ENCODE data around the gene KCNN3.

The KCNN3 gene

DNA sequence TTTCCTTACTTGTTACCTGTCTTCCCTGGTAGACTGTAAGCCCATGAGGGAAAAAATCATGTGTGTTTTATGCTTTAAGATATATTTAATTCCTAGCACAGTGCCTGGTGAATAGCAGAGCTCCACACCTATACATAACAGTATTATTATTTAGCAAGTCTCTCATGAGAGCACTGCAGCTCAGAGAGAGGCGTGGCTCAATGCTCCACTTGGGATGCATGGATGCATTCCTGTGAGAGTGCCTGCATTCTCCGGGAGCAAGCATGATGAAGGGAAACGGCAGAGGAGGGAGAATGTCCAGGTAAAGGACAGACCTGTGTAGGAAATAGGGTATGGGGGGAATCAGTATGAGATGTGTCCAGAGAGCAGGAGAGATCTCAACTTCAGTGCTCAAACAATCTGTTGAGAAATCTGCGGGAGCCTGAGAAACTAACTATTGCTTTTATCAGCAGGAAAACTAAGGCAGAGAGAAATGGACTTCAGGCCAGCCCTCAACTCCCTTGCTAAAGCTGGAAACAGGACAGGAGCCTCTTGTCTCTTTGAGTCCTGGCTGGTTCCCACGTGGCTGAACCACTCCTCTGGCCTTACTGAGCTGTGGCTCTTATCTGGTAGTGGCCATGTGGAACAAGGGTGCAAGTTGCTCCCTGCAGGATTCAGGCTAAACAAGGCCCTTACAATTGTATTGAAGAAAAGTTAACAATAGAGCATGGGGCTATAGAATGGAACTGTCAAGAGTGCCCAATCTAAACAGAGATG is 113.1 kb downstream of the KCNN3 start:
- H3K4me1 ChIP-seq (ENCODE audit: insufficient read depth, low read length), result no peaks in the 10 kb centered on the region
- H3K27me3 ChIP-seq (ENCODE audit: insufficient read depth, low read length), result peaks cover 26% of the 10 kb centered on the region
- H3K4me3 ChIP-seq (ENCODE audit: low read length), result no peak overlapping the region
- no peak overlapping the region for H3K9ac ChIP-seq (ENCODE audit: low read depth, low read length)
- H3K36me3 ChIP-seq (ENCODE audit: insufficient read depth, low read depth, low read length), result no peaks in the 10 kb centered on the region
- no peaks in the 10 kb centered on the region for H3K9me3 ChIP-seq (ENCODE audit: insufficient read depth, low read depth, low read length)
- H3K27ac ChIP-seq (ENCODE audit: low read length), result no peak overlapping the region

DNA sequence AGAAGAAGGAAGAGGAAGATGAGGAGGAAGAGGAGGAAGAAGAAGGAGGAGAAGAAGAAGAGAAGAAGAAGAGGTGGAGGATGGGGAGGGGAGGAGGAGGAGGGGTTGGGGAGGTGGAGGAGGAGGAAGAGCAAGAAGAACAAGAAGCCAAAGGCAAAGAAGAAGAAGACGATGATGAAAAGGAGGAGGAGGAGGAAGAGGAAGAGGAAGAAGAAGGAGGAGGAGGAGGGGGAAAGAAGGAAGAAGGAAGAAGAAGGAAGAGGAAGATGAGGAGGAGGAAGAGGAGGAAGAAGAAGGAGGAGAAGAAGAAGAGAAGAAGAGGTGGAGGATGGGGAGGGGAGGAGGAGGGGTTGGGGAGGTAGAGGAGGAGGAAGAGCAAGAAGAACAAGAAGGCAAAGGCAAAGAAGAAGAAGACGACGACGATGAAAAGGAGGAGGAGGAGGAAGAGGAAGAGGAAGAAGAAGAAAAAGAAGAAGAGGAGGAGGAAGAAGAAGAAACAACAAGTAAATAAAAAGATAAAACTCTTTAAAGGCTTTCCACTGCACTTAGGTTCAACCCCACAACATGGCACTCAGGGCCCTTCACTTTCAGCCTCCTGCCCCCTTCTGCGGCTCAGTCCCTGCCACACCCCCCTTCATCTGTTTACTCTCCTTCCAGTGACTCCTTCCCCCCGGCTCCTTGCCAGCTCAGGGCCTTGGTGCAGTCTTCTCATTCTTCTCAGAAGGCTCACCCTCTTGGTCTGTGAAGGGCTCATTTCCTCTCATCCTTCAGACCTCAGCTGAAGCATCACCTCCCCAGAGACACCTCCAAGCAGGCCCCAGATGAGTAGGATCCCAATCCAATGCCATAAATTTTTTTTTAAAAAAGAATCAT is 114.0 kb downstream of the KCNN3 start:
- peaks cover 21% of the 10 kb centered on the region for H3K27me3 ChIP-seq (ENCODE audit: insufficient read depth, low read length)
- H3K36me3 ChIP-seq (ENCODE audit: insufficient read depth, low read depth, low read length), result no peaks in the 10 kb centered on the region

DNA sequence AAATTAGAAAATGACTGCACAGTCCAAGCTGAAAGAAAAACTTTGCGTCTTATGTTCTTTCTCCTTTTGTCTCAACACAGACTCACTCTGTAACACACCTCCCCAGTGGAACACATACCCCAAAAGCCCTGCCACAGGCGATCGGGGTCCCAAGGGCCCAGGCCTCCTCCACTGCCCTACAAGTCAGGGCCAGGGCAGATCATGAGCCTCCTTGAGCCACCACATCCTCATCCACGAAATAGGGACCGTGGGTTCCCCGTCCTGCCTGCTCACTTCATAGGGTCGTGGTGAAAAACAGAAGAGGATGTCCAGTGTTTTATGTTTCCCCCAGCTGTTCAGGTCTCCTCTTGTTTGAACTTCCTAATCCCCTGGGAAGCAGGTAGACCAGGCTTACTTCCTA is 116.7 kb downstream of the KCNN3 start:
- Histone ChIP-seq H3K27ac (ENCODE audit: low read length) (no peak overlapping the region), H3K9me3 (ENCODE audit: insufficient read depth, low read depth, low read length) (no peaks in the 10 kb centered on the region), H3K4me1 (ENCODE audit: insufficient read depth, low read length) (no peaks in the 10 kb centered on the region), H3K9ac (ENCODE audit: low read depth, low read length) (no peak overlapping the region), H3K4me3 (ENCODE audit: low read length) (no peak overlapping the region), H3K36me3 (ENCODE audit: insufficient read depth, low read depth, low read length) (no peaks in the 10 kb centered on the region), H3K27me3 (ENCODE audit: insufficient read depth, low read length) (no peaks in the 10 kb centered on the region)

More for the DNA sequence above, 114.0 kb downstream of the KCNN3 start:
- H3K27ac ChIP-seq (ENCODE audit: low read length), result no peak overlapping the region
- H3K9ac ChIP-seq (ENCODE audit: low read depth, low read length), result no peak overlapping the region
- no peaks in the 10 kb centered on the region for H3K4me1 ChIP-seq (ENCODE audit: insufficient read depth, low read length)
- H3K9me3 ChIP-seq (ENCODE audit: insufficient read depth, low read depth, low read length), result no peaks in the 10 kb centered on the region
- no peak overlapping the region for H3K4me3 ChIP-seq (ENCODE audit: low read length)

DNA sequence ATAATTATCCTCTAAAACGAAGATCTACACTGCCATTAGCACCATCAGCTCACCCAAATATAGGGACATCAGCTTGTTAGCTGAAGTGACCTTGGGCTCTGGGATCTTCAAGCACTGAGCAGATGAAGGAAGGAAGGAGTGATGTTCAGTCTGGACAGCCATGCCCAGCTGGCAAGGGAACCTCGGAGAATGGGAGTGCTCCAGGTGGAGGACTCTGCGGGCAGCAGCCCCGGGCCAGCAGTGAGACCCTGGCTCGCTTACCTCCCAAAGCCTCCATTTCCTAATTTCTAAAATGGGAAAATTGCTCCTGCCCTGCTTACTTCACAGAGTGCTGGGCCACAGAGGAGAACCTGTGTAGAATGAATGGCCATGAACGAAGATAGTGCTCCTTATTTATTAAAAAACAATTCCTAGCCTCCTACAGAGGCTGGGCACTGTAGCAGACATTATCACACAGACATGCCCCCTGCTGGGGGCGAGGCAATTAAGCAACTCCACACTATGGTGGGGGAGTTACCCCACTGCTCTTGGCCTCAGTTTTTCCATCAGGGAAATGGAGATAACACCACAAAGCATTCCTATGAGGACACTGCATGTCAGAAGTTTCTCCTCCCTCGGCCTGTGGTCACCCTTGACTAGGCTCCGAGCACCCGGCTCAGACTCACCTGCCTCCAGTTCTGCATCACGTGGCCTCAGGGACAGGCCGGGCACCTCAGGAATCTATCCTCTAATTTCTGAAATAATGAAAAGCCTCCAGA is 117.6 kb downstream of the KCNN3 start:
- H3K27me3 ChIP-seq (ENCODE audit: insufficient read depth, low read length), result no peaks in the 10 kb centered on the region
- H3K27ac ChIP-seq (ENCODE audit: low read length), result no peak overlapping the region
- no peaks in the 10 kb centered on the region for H3K36me3 ChIP-seq (ENCODE audit: insufficient read depth, low read depth, low read length)
- H3K4me1 ChIP-seq (ENCODE audit: insufficient read depth, low read length), result no peaks in the 10 kb centered on the region
- H3K4me3 ChIP-seq (ENCODE audit: low read length), result no peak overlapping the region
- no peak overlapping the region for H3K9ac ChIP-seq (ENCODE audit: low read depth, low read length)
- H3K9me3 ChIP-seq (ENCODE audit: insufficient read depth, low read depth, low read length), result no peaks in the 10 kb centered on the region

DNA sequence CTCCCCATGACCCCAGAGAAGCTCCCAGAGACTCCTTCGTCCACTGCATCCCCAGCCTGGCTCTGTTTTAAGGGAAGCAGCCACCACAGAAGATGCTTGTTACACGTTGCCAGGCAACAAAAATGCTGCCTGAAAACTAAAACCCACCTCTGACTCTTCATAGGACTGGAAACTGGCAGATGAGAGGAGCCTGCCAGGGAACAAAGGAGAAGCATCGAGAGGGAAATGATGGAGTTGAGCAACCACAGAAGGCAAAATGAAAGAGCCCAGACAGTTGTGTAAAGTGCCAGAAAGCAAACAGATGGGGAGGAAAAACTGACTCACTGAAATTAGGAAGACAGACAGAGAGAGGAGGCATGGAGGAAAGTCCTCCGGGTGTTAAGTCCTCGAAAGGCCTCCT is 118.4 kb downstream of the KCNN3 start:
- Histone ChIP-seq H3K9ac (ENCODE audit: low read depth, low read length) (no peak overlapping the region), H3K27me3 (ENCODE audit: insufficient read depth, low read length) (no peaks in the 10 kb centered on the region), H3K4me3 (ENCODE audit: low read length) (no peak overlapping the region), H3K9me3 (ENCODE audit: insufficient read depth, low read depth, low read length) (no peaks in the 10 kb centered on the region), H3K27ac (ENCODE audit: low read length) (no peak overlapping the region), H3K4me1 (ENCODE audit: insufficient read depth, low read length) (no peaks in the 10 kb centered on the region), H3K36me3 (ENCODE audit: insufficient read depth, low read depth, low read length) (no peaks in the 10 kb centered on the region)

DNA sequence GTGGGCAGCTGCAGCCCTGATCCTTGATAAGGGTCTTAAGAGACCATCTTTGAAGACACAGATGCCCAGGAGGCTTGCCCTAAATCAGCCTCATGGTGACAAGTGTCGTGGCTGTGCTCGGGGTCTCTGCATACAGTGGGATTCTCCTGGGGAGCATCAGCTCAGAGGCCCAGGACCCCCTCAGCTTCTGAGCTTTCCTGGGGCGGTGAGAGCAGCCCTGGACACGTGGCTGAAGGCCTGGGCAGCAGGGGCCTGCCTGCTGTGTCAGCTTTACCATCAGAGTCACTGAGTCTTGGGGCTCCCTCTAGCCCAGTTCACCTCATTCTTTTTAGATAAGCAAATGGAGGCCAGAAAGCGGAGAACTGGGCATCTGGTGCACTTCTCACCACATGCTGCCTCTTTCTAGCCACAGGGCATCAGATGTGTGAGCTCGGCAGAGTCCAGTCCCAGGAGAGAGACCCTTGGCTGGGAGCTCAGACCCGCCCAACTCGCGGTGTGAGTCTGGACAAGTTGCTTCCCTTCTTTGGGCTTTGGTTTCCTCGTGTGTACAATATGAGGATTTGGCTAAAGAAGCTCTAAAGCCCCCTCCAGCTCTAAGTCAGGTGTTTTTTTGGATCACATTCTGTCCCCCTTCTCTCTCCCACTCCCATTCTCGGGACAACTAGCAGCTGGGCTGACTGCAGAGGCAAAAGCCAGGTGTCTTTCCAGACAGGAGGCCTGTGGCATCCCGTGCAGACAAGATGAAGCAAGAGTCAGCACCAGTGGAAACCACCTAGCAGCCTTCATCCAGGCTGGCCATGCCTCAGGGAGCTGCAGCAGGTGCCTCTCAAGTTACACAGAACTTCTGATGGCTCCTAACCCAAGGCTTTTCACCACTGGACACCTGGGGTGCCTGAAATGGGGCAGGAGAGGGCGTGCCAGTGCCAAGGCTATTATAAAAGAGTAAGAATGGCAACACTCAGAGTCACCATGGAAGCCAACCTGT is 119.1 kb downstream of the KCNN3 start:
- Histone ChIP-seq H3K4me3 (ENCODE audit: low read length) (no peak overlapping the region), H3K27ac (ENCODE audit: low read length) (no peak overlapping the region), H3K9me3 (ENCODE audit: insufficient read depth, low read depth, low read length) (no peaks in the 10 kb centered on the region), H3K36me3 (ENCODE audit: insufficient read depth, low read depth, low read length) (no peaks in the 10 kb centered on the region), H3K27me3 (ENCODE audit: insufficient read depth, low read length) (no peaks in the 10 kb centered on the region), H3K9ac (ENCODE audit: low read depth, low read length) (no peak overlapping the region), H3K4me1 (ENCODE audit: insufficient read depth, low read length) (no peaks in the 10 kb centered on the region)

DNA sequence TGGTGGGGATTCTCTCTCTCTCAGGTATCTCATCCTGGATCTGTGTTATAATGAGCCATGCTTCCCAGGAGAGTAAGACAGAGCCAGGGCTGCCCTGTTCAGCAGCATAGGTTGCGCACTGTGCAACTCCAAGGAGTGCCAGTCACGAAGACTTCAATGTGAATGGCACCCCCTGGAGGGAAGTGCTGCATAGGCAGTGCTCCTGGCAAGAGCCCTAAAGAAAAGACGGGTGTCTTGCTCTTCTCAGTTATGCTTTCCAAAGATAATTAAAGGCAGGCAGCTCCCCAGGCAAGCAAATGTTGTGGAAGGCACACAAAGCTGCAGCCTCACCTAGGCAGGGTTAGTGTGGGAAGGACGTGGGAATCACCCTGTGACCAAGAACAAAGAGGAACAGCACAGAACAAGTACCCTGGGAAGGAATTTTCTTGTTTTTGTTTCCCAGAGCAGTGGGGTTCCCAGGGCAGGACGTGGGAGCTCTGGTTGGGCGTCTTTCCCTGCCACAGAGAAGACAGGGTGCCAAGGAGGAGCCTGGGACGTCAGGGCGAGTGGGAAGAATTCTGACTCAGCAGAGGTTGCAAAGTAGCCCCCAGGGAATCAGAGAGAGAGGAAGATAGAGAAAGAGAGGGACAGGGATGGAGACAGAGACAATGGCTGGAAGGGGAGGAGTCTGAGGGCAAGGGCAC is 120.9 kb downstream of the KCNN3 start:
- H3K9me3 ChIP-seq (ENCODE audit: insufficient read depth, low read depth, low read length), result no peaks in the 10 kb centered on the region
- no peak overlapping the region for H3K27ac ChIP-seq (ENCODE audit: low read length)
- no peaks in the 10 kb centered on the region for H3K27me3 ChIP-seq (ENCODE audit: insufficient read depth, low read length)
- H3K4me3 ChIP-seq (ENCODE audit: low read length), result no peak overlapping the region
- H3K4me1 ChIP-seq (ENCODE audit: insufficient read depth, low read length), result peaks cover 10% of the 10 kb centered on the region; the same call in 1 of the 2 replicates
- no peaks in the 10 kb centered on the region for H3K36me3 ChIP-seq (ENCODE audit: insufficient read depth, low read depth, low read length)
- no peak overlapping the region for H3K9ac ChIP-seq (ENCODE audit: low read depth, low read length)

DNA sequence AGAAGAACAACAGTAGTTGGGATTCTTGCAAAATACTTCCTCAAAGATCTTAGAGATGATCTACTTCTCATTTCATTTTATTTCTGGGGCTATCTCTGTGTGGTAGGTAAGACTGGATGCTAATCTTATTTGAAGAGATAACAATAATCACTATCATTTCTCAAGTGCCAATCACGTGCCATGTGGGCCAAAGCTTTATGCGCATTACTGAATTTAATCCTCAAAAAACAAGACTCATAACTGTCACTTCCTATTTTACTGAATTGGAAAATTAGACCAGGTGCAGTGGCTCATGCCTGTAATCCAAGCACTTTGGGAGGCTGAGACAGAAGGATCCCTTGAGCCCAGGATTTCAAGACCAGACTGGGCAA is 121.7 kb downstream of the KCNN3 start:
- H3K27ac ChIP-seq (ENCODE audit: low read length), result no peak overlapping the region
- no peak overlapping the region for H3K4me3 ChIP-seq (ENCODE audit: low read length)
- no peaks in the 10 kb centered on the region for H3K27me3 ChIP-seq (ENCODE audit: insufficient read depth, low read length)
- no peak overlapping the region for H3K9ac ChIP-seq (ENCODE audit: low read depth, low read length)
- peaks cover 16% of the 10 kb centered on the region; the same call in 1 of the 2 replicates for H3K4me1 ChIP-seq (ENCODE audit: insufficient read depth, low read length)
- H3K36me3 ChIP-seq (ENCODE audit: insufficient read depth, low read depth, low read length), result no peaks in the 10 kb centered on the region
- H3K9me3 ChIP-seq (ENCODE audit: insufficient read depth, low read depth, low read length), result no peaks in the 10 kb centered on the region

DNA sequence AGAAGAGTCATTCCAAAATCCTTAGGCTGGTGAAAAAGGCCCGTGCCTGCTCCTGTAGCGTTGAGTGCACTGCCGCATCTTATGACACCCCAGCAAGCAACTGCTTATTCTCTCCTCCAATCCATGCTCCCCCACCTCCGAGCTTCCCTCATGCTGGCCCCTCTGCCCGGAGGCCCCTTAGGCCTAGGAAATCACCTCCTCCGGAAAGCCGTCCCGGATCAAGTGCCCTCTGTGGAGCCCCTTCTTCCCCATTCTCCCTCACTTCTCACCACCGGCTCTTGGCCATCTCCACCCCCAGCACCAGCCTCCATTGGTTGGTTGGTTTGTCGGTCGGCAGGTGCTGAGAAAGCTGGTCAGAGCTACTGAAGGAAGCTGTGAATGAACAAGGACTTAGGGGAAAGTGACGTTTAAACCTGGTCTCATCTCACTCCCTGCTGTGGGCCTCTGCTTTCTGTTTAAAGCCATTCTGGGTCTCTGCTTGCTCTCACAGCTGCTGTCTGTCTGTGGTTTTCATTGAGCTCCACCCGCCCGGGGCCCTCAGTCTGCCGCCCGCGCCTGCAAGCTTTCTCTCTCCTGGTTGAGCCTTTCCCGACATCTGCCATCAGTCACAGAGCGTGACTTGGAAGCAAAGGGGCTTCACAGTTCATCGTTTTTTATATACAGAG is 122.2 kb downstream of the KCNN3 start:
- H3K9ac ChIP-seq (ENCODE audit: low read depth, low read length), result no peak overlapping the region
- H3K4me3 ChIP-seq (ENCODE audit: low read length), result no peak overlapping the region
- no peaks in the 10 kb centered on the region for H3K9me3 ChIP-seq (ENCODE audit: insufficient read depth, low read depth, low read length)
- H3K27ac ChIP-seq (ENCODE audit: low read length), result no peak overlapping the region
- H3K36me3 ChIP-seq (ENCODE audit: insufficient read depth, low read depth, low read length), result no peaks in the 10 kb centered on the region
- H3K4me1 ChIP-seq (ENCODE audit: insufficient read depth, low read length), result peaks cover 19% of the 10 kb centered on the region; the same call in 1 of the 2 replicates
- no peaks in the 10 kb centered on the region for H3K27me3 ChIP-seq (ENCODE audit: insufficient read depth, low read length)

DNA sequence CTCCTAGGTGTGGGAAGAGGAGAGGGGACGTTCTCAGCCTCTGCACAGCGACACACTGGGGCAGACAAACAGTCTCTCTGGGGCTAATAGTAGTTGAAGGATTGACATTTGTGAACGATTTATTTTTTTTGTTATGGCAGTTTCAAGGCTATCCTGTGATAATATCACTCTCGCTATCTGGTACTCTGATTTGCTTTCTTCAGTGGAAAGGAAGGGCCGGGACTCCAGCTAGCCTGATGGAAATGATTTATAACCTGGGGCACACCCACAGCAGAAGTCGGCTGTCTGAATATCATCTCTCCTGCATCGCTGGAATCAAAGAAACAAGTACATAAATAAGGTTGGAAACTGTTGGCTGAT is 122.7 kb downstream of the KCNN3 start:
- Histone ChIP-seq H3K9ac (ENCODE audit: low read depth, low read length) (no peak overlapping the region), H3K9me3 (ENCODE audit: insufficient read depth, low read depth, low read length) (no peaks in the 10 kb centered on the region), H3K36me3 (ENCODE audit: insufficient read depth, low read depth, low read length) (no peaks in the 10 kb centered on the region), H3K27me3 (ENCODE audit: insufficient read depth, low read length) (no peaks in the 10 kb centered on the region), H3K4me1 (ENCODE audit: insufficient read depth, low read length) (peaks cover 19% of the 10 kb centered on the region; the same call in 1 of the 2 replicates), H3K4me3 (ENCODE audit: low read length) (no peak overlapping the region), H3K27ac (ENCODE audit: low read length) (no peak overlapping the region)
